ENCODE data around the gene MEGF11. TPM values are rescaled to one million over a fixed set of nuclear protein-coding genes. Genes with fewer than 3 reads are reported as not detected.

MEGF11 gene
- total RNA-seq, 6 experiments from 2014 or later, result not detected

DNA sequence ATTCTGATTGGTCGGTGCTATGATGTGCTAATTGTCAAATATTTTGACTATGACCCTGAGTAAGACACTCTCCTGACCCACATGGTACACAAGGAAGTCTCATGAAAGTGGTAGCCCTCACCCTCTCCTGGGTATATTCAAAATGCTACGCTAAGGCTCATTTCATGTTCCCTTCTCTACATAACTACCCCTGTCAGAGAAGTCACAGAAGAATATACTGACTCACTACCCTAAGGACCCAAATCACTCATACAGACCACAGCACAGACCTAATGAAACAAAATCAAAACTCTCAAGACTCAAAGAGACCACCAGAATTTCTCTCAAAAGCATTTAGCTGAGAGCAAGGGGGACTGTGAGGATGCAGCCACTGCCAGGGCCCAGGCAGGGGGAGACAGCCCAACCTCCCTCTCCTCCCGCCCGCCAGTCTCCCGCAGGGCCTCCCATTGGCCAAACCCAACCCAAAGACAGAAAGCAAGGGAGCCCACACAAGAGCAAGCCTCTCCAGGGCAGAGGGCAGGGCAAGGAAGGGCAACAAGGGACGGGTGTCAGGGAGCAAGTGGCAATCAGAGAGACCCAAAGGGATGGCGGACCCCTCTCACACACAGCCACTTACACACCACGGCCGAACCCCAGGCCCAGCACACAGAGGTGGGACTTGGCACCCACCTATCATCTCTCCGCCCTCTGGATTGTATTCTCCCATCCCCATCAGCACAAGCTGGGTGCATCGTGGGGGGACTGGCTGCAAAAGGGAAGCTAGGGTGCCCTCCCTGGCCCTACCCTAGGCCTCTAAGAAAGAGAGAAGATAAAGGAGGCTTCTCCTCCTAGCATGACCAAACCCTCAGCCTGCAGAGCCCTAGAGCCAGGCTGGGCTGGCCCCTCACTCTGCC is 41.6 kb downstream of the MEGF11 start:
- H3K9me3 Mint-ChIP-seq, result no peaks in the 10 kb centered on the region
- H3K4me1 Mint-ChIP-seq (ENCODE audit: low read depth), result no peaks in the 10 kb centered on the region
- peaks cover 55% of the 10 kb centered on the region for H3K27me3 Mint-ChIP-seq (ENCODE audit: insufficient read depth)
- TF ChIP-seq, protein P1, sequence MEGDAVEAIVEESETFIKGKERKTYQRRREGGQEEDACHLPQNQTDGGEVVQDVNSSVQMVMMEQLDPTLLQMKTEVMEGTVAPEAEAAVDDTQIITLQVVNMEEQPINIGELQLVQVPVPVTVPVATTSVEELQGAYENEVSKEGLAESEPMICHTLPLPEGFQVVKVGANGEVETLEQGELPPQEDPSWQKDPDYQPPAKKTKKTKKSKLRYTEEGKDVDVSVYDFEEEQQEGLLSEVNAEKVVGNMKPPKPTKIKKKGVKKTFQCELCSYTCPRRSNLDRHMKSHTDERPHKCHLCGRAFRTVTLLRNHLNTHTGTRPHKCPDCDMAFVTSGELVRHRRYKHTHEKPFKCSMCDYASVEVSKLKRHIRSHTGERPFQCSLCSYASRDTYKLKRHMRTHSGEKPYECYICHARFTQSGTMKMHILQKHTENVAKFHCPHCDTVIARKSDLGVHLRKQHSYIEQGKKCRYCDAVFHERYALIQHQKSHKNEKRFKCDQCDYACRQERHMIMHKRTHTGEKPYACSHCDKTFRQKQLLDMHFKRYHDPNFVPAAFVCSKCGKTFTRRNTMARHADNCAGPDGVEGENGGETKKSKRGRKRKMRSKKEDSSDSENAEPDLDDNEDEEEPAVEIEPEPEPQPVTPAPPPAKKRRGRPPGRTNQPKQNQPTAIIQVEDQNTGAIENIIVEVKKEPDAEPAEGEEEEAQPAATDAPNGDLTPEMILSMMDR (IDR thresholded peaks at IDR 0.05), result no peak
- H3K4me3 Mint-ChIP-seq, result no peak overlapping the region
- H3K36me3 Mint-ChIP-seq (ENCODE audit: low read depth), result no peaks in the 10 kb centered on the region
- no peak overlapping the region for H3K27ac Mint-ChIP-seq
- no peak for DNase-seq

- TF ChIP-seq, protein P1 (IDR thresholded peaks at IDR 0.05), result no peak
- H3K27ac Mint-ChIP-seq, result no peak overlapping the region
- no peak for DNase-seq
- no peak overlapping the region for H3K4me3 Mint-ChIP-seq
- peaks cover 57% of the 10 kb centered on the region for H3K27me3 Mint-ChIP-seq (ENCODE audit: insufficient read depth)
- H3K36me3 Mint-ChIP-seq (ENCODE audit: low read depth), result no peaks in the 10 kb centered on the region
- H3K9me3 Mint-ChIP-seq, result no peaks in the 10 kb centered on the region
- no peaks in the 10 kb centered on the region for H3K4me1 Mint-ChIP-seq (ENCODE audit: low read depth)
Measured at GRCh38 chr15:66210684-66211083, 42.9 kb downstream of the MEGF11 start.

GRCh38 chr15:66198757-66199156 is 54.8 kb downstream of the MEGF11 start:
- Mint-ChIP-seq H3K27ac (no peak overlapping the region), H3K4me3 (no peak overlapping the region), H3K9me3 (no peaks in the 10 kb centered on the region), H3K4me1 (ENCODE audit: low read depth) (no peaks in the 10 kb centered on the region), H3K36me3 (ENCODE audit: low read depth) (no peaks in the 10 kb centered on the region), H3K27me3 (ENCODE audit: insufficient read depth) (peaks cover 43% of the 10 kb centered on the region)
- DNase-seq, result no peak
- TF ChIP-seq, protein P1 (IDR thresholded peaks at IDR 0.05), result no peak

DNA sequence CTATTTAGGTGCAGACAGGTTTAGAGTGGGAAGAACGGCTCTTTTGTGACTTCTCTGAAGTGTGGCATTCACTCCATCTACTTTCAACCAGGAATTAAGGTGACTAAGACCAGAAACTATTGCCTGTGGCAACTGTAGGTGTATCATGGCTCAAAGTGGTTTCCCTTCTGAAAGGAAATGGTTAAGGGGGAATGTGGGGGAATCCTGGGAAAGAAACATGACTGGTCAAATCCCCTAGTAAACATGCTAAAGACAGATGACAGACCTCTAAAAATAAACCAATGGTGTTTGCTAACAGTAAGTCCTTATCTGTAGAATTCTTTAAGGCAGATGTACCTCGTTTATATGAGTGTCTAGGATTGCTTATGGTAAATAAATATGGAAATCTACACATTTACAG is 56.9 kb downstream of the MEGF11 start:
- Mint-ChIP-seq H3K4me3 (no peak overlapping the region), H3K36me3 (ENCODE audit: low read depth) (no peaks in the 10 kb centered on the region), H3K9me3 (no peaks in the 10 kb centered on the region), H3K27me3 (ENCODE audit: insufficient read depth) (peaks cover 26% of the 10 kb centered on the region), H3K27ac (no peak overlapping the region), H3K4me1 (ENCODE audit: low read depth) (no peaks in the 10 kb centered on the region)
- TF ChIP-seq, protein P1 (IDR thresholded peaks at IDR 0.05), result no peak
- no peak for DNase-seq

GRCh38 chr15:66195621-66196230 is 57.8 kb downstream of the MEGF11 start:
- Mint-ChIP-seq H3K4me1 (ENCODE audit: low read depth) (no peaks in the 10 kb centered on the region), H3K27ac (no peak overlapping the region), H3K36me3 (ENCODE audit: low read depth) (no peaks in the 10 kb centered on the region), H3K27me3 (ENCODE audit: insufficient read depth) (peaks cover 20% of the 10 kb centered on the region), H3K9me3 (no peaks in the 10 kb centered on the region), H3K4me3 (no peak overlapping the region)
- TF ChIP-seq, protein P1 (IDR thresholded peaks at IDR 0.05), result no peak
- no peak for DNase-seq

All from HFFc6 (cell line).